AG04449 (cell line): Measurements from ENCODE around the gene CFAP299.
"Not testable (repeated sequence)": the region's sequence is repeated elsewhere in the genome, so short reads cannot be mapped to it uniquely, and the experiment has no call there.

ENCODE experiments used
- CTCF ChIA-PET: fragments of 350-600 bp; formaldehyde crosslinking; extraction: SDS; loops from one replicate; lab custom pipeline; 2021; ENCODE audit warnings: antibody characterized with exemption; lab: Yijun Ruan, JAX
- POLR2A ChIA-PET: fragments of 400-600, 350-600 bp; formaldehyde crosslinking; extraction: SDS; loops from one replicate; lab custom pipeline; 2020; ENCODE audit warnings: antibody characterized with exemption, inconsistent platforms; lab: Yijun Ruan, JAX
- DNase-seq: peaks from one replicate; pipeline ENCODE4 v3.0.0-alpha.2; 2010; ENCODE audit warnings: low read depth, low spot score
- H3K4me3 ChIP-seq: 2 replicates; pipeline ENCODE4 v1.5.1; 2011; ENCODE audit warnings: low read depth, mild to moderate bottlenecking, control low read depth, low read length
- CTCF ChIP-seq: IDR thresholded peaks from one replicate; pipeline ENCODE4 v1.5.1; 2011; ENCODE audit warnings: mild to moderate bottlenecking, moderate library complexity, low read length, control low read depth, inconsistent platforms; ENCODE audit not compliant: insufficient read depth; ENCODE audit errors: missing control alignments

CFAP299 gene

GRCh38 chr4:80740375-80740774 lies 404.8 kb downstream of the CFAP299 start:
- POLR2A ChIA-PET = no interaction called here
- H3K4me3 ChIP-seq = no peak overlapping the region
- no peak for DNase-seq
- no peak for TF ChIP-seq CTCF
- CTCF ChIA-PET = no interaction called here

GRCh38 chr4:80749558-80749957 lies 414.0 kb downstream of the CFAP299 start:
- CTCF ChIA-PET, DNase-seq, H3K4me3 ChIP-seq, POLR2A ChIA-PET: not testable (repeated sequence)

- DNase-seq = no peak
- no peak overlapping the region for H3K4me3 ChIP-seq
- ChIA-PET POLR2A (no interaction called here), CTCF (no interaction called here)
- TF ChIP-seq CTCF = no peak
These were observed 415.7 kb downstream of the CFAP299 start for GRCh38 chr4:80751200-80751599.

GRCh38 chr4:80767944-80768343 lies 432.4 kb downstream of the CFAP299 start:
- POLR2A ChIA-PET = no interaction called here
- H3K4me3 ChIP-seq = no peak overlapping the region
- TF ChIP-seq CTCF = no peak
- DNase-seq = no peak
- CTCF ChIA-PET = no interaction called here

GRCh38 chr4:80776168-80776567 lies 440.6 kb downstream of the CFAP299 start:
- no peak for TF ChIP-seq CTCF
- ChIA-PET CTCF (no interaction called here), POLR2A (no interaction called here)
- DNase-seq = no peak
- H3K4me3 ChIP-seq = no peak overlapping the region

GRCh38 chr4:80781431-80781830 lies 445.9 kb downstream of the CFAP299 start:
- no peak for TF ChIP-seq CTCF
- CTCF ChIA-PET = no interaction called here
- H3K4me3 ChIP-seq = no peak overlapping the region

GRCh38 chr4:80787306-80787705 lies 451.8 kb downstream of the CFAP299 start:
- CTCF ChIA-PET = no interaction called here
- DNase-seq = no peak
- POLR2A ChIA-PET = no interaction called here
- no peak overlapping the region for H3K4me3 ChIP-seq
- no peak for TF ChIP-seq CTCF

More at GRCh38 chr4:80781431-80781830, 445.9 kb downstream of the CFAP299 start:
- POLR2A ChIA-PET = no interaction called here
- no peak for DNase-seq
